GM12878 (cell line): ENCODE measurements around the gene HCFC1.
A peak's percentile ranks its signal among the peaks of the same experiment; 100 is the strongest.

Experiments used
- BCL3 ChIP-seq: IDR thresholded peaks from 2 replicates; pipeline ENCODE4 v1.6.1; 2011; ENCODE audit warnings: borderline replicate concordance, low read depth, mild to moderate bottlenecking, moderate library complexity, low read length; ENCODE audit not compliant: insufficient read depth, poor library complexity, severe bottlenecking
- CBX3 ChIP-seq: fragments of 200-600 bp; sonication (generic); IDR thresholded peaks from 2 replicates; pipeline ENCODE4 v1.6.1; 2016; ENCODE audit warnings: low read depth, borderline replicate concordance
- CTCF ChIP-seq, 3 experiments: IDR thresholded peaks in 2 of 3; conservative IDR thresholded peaks in 1 of 3; 2 replicates each; pipeline ENCODE4 v1.5.1; 2011; ENCODE audit warnings: low read depth in 3 of 3, low read length in 3 of 3, mild to moderate bottlenecking in 3 of 3, control low read depth in 2 of 3, moderate library complexity in 2 of 3, inconsistent platforms in 1 of 3, mixed read lengths in 1 of 3; ENCODE audit not compliant: control insufficient read depth in 2 of 3, insufficient read depth in 1 of 3; ENCODE audit errors: extremely low read depth in 1 of 3
- POLR2AphosphoS2 ChIP-seq: IDR thresholded peaks from 2 replicates; pipeline ENCODE4 v1.6.1; 2011; ENCODE audit warnings: low read depth, mild to moderate bottlenecking, low read length, improper control_type of control experiment, moderate library complexity
- RAD21 ChIP-seq: IDR thresholded peaks from 2 replicates; pipeline ENCODE4 v1.6.1; 2011; ENCODE audit warnings: mild to moderate bottlenecking, low read depth, low read length, moderate library complexity; ENCODE audit not compliant: insufficient read depth

GRCh38 chrX:153926858-153927671, 44.6 kb downstream of the HCFC1 start:
- peak; percentile 59; the same call in 1 of the 2 replicates for TF ChIP-seq POLR2AphosphoS2
- TF ChIP-seq RAD21: no peak
- peak; percentile 7 for TF ChIP-seq BCL3
- TF ChIP-seq CTCF (IDR thresholded peaks at IDR 0.05 in 2 of 3, conservative IDR thresholded peaks at IDR 0.05 in 1 of 3; ENCODE audit: control insufficient read depth in 2 of 3, extremely low read depth in 1 of 3, insufficient read depth in 1 of 3, low read depth in 3 of 3, low read length in 3 of 3): peak in 1 of 3 experiments; percentile 14; a peak in 1 of 6 replicates
- TF ChIP-seq CBX3: no peak
